Hepatocyte (in vitro differentiated cells): ENCODE results near the gene UCP3.

Source experiments
- EZH2phosphoT487 ChIP-seq: fragments of 200-600 bp; sonication (generic); IDR thresholded peaks from one replicate; pipeline ENCODE4 v1.6.1; 2018; ENCODE audit warnings: antibody characterized with exemption, mild to moderate bottlenecking, low read depth, moderate library complexity; ENCODE audit not compliant: unreplicated experiment, severe bottlenecking
- TF ChIP-seq, protein P1 (sequence below): fragments of 200-600 bp; sonication (generic); IDR thresholded peaks from 2 replicates; pipeline ENCODE4 v1.5.1; 2016; ENCODE audit warnings: antibody characterized with exemption, mild to moderate bottlenecking; ENCODE audit not compliant: poor library complexity

DNA sequence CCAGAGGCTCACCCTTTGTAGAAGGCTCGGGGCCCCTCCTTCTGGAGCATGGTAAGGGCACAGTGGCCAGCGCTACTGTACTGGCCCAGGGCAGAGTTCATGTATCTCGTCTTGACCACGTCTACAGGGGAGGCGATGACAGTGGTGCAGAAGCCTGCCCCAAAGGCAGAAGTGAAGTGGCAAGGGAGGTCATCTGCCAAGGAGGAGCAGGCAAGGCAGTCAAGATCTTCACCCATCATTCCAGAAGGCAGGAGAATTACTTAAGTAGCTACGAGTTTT is 33.5 kb downstream of the UCP3 start:
- TF ChIP-seq, protein P1, sequence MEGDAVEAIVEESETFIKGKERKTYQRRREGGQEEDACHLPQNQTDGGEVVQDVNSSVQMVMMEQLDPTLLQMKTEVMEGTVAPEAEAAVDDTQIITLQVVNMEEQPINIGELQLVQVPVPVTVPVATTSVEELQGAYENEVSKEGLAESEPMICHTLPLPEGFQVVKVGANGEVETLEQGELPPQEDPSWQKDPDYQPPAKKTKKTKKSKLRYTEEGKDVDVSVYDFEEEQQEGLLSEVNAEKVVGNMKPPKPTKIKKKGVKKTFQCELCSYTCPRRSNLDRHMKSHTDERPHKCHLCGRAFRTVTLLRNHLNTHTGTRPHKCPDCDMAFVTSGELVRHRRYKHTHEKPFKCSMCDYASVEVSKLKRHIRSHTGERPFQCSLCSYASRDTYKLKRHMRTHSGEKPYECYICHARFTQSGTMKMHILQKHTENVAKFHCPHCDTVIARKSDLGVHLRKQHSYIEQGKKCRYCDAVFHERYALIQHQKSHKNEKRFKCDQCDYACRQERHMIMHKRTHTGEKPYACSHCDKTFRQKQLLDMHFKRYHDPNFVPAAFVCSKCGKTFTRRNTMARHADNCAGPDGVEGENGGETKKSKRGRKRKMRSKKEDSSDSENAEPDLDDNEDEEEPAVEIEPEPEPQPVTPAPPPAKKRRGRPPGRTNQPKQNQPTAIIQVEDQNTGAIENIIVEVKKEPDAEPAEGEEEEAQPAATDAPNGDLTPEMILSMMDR = no peak
- no peak for TF ChIP-seq EZH2phosphoT487
